Neuronal stem cell (in vitro differentiated cells): ENCODE results near the gene BSCL2.
"Not testable (repeated sequence)": the region's sequence is repeated elsewhere in the genome, so short reads cannot be mapped to it uniquely, and the experiment has no call there.

ENCODE experiments used
- DNase-seq: peaks from one replicate; pipeline ENCODE4 v3.0.0-alpha.2; 2013; ENCODE audit warnings: low spot score
- H2AFZ ChIP-seq: one replicate; pipeline ENCODE4 v1.6.1; 2013; ENCODE audit warnings: mild to moderate bottlenecking, low read length, inconsistent platforms
- H2AK5ac ChIP-seq: 2 replicates; pipeline ENCODE4 v1.6.1; 2013; ENCODE audit warnings: low read depth, mild to moderate bottlenecking, inconsistent platforms, low read length, moderate library complexity, mixed read lengths
- H2BK120ac ChIP-seq: 2 replicates; pipeline ENCODE4 v1.6.1; 2013; ENCODE audit warnings: low read depth, mild to moderate bottlenecking, inconsistent platforms, low read length, moderate library complexity, mixed read lengths
- H2BK12ac ChIP-seq: one replicate; pipeline ENCODE4 v1.6.1; 2013; ENCODE audit warnings: low read length, inconsistent platforms
- H2BK15ac ChIP-seq: 2 replicates; pipeline ENCODE4 v1.6.1; 2013; ENCODE audit warnings: mild to moderate bottlenecking, low read length, inconsistent platforms, mixed read lengths
- H2BK5ac ChIP-seq: one replicate; pipeline ENCODE4 v1.6.1; 2013; ENCODE audit warnings: inconsistent platforms, mild to moderate bottlenecking, low read length, moderate library complexity
- H3K14ac ChIP-seq: one replicate; pipeline ENCODE4 v1.6.1; 2013; ENCODE audit warnings: low read length, inconsistent platforms
- H3K18ac ChIP-seq: 2 replicates; pipeline ENCODE4 v1.6.1; 2013; ENCODE audit warnings: low read length, inconsistent platforms
- H3K23ac ChIP-seq: 2 replicates; pipeline ENCODE4 v1.6.1; 2013; ENCODE audit warnings: low read depth, mild to moderate bottlenecking, mixed read lengths, low read length, inconsistent platforms; ENCODE audit not compliant: poor library complexity
- H3K27ac ChIP-seq: replicated peaks from 3 replicates; pipeline ENCODE4 v1.5.1; 2013; ENCODE audit warnings: low read length, inconsistent platforms
- H3K27me3 ChIP-seq, 3 experiments: 2 replicates each; pipeline ENCODE4 v1.6.1; 2013; ENCODE audit warnings: low read length in 3 of 3, mild to moderate bottlenecking in 2 of 3, inconsistent platforms in 1 of 3, low read depth in 1 of 3, mixed read lengths in 1 of 3, moderate library complexity in 1 of 3; ENCODE audit not compliant: control insufficient read depth in 3 of 3, insufficient read depth in 3 of 3
- H3K36me3 ChIP-seq, 2 donors: replicated peaks in 1 of 2; 2 replicates each; pipeline ENCODE4 v1.6.1; 2013; ENCODE audit warnings: low read length in 2 of 2; ENCODE audit not compliant: control insufficient read depth in 2 of 2, insufficient read depth in 2 of 2
- H3K4ac ChIP-seq: 2 replicates; pipeline ENCODE4 v1.6.1; 2013; ENCODE audit warnings: inconsistent platforms, mild to moderate bottlenecking, low read length, moderate library complexity
- H3K4me1 ChIP-seq, 2 donors: 1 replicate in 1 of 2; 2 replicates in 1 of 2; pipeline ENCODE4 v1.6.1; 2013; ENCODE audit warnings: low read length in 2 of 2, low read depth in 1 of 2; ENCODE audit not compliant: control insufficient read depth in 2 of 2, insufficient read depth in 1 of 2
- H3K4me2 ChIP-seq: one replicate; pipeline ENCODE4 v1.6.1; 2013; ENCODE audit warnings: mild to moderate bottlenecking, low read length, inconsistent platforms; ENCODE audit not compliant: insufficient read depth, poor library complexity, severe bottlenecking
- H3K4me3 ChIP-seq, 2 donors: 2 replicates each; pipeline ENCODE4 v1.5.1; 2013; ENCODE audit warnings: low read length in 2 of 2, mild to moderate bottlenecking in 2 of 2, inconsistent platforms in 1 of 2, moderate library complexity in 1 of 2
- H3K79me1 ChIP-seq: one replicate; pipeline ENCODE4 v1.6.1; 2013; ENCODE audit warnings: low read depth, mild to moderate bottlenecking, inconsistent platforms, low read length, moderate library complexity
- H3K9ac ChIP-seq: one replicate; pipeline ENCODE4 v1.6.1; 2013; ENCODE audit warnings: mild to moderate bottlenecking, low read depth, low read length, inconsistent platforms; ENCODE audit not compliant: poor library complexity
- H3K9me3 ChIP-seq, 2 donors: replicated peaks in 1 of 2; 2 replicates each; pipeline versions ENCODE3 to v1.6.1; 2013; ENCODE audit warnings: low read length in 2 of 2, mild to moderate bottlenecking in 2 of 2, inconsistent platforms in 1 of 2, low read depth in 1 of 2, mixed read lengths in 1 of 2, moderate library complexity in 1 of 2; ENCODE audit not compliant: control insufficient read depth in 2 of 2, insufficient read depth in 1 of 2
- H4K8ac ChIP-seq: one replicate; pipeline ENCODE4 v1.6.1; 2013; ENCODE audit warnings: low read depth, mild to moderate bottlenecking, inconsistent platforms, low read length, moderate library complexity
- H4K91ac ChIP-seq: one replicate; pipeline ENCODE4 v1.6.1; 2013; ENCODE audit warnings: low read length, low read depth, mild to moderate bottlenecking, inconsistent platforms; ENCODE audit not compliant: poor library complexity
- WGBS, 2 donors: extraction: QIAGEN DNeasy Blood & Tissue Kit; methylation state at CpG; one replicate each; pipeline ENCODE4 v1.1.7; 2013; ENCODE audit warnings: missing lambda C conversion rate in 2 of 2, mixed read lengths in 1 of 2; ENCODE audit not compliant: insufficient read length in 2 of 2, insufficient replicate concordance in 1 of 2; ENCODE audit errors: extremely low coverage in 2 of 2; 5-methylcytosine and 5-hydroxymethylcytosine counted together

Gene BSCL2

GRCh38 chr11:62752994-62753735 is 45.9 kb upstream of the BSCL2 start:
- peak overlapping the region; percentile 11 for H2BK5ac ChIP-seq
- H3K14ac ChIP-seq, result no peak overlapping the region
- H4K91ac ChIP-seq, result no peak overlapping the region
- H2AK5ac ChIP-seq, result peak overlapping the region; percentile 53
- H3K9ac ChIP-seq, result peak overlapping the region; percentile 24
- no peak overlapping the region for H4K8ac ChIP-seq
- H2BK120ac ChIP-seq, result no peak overlapping the region
- no peaks in the 10 kb centered on the region for H3K9me3 ChIP-seq
- peak overlapping the region; percentile 44 for H3K23ac ChIP-seq
- H3K4me1 ChIP-seq, result peaks cover 4 to 5% of the 10 kb centered on the region in 2 donors
- no peak overlapping the region for H2BK12ac ChIP-seq
- WGBS, 2 donors, result no CpG with 5 or more reads among the region's 15 CpGs
- H2BK15ac ChIP-seq, result no peak overlapping the region
- H3K4ac ChIP-seq, result no peak overlapping the region
- H3K79me1 ChIP-seq, result peaks cover 11% of the 10 kb centered on the region
- no peaks in the 10 kb centered on the region for H3K27me3 ChIP-seq
- H2AFZ ChIP-seq, result peak overlapping the region; percentile 92
- peak overlapping the region in 1 of 2 donors; percentile 76 for H3K4me3 ChIP-seq
- peak overlapping the region; percentile 49 for H3K4me2 ChIP-seq
- DNase-seq, result no peak
- H3K18ac ChIP-seq, result peak overlapping the region; percentile 67
- peak overlapping the region; percentile 19 for H3K27ac ChIP-seq
- peaks cover 12 to 20% of the 10 kb centered on the region in 2 donors for H3K36me3 ChIP-seq

GRCh38 chr11:62752177-62752785 is 45.1 kb upstream of the BSCL2 start:
- H2AFZ ChIP-seq, result no peak overlapping the region
- H3K14ac ChIP-seq, result no peak overlapping the region
- H3K27me3 ChIP-seq, result no peaks in the 10 kb centered on the region
- H2BK120ac ChIP-seq, result no peak overlapping the region
- no CpG with 5 or more reads among the region's 14 CpGs for WGBS, 2 donors
- H2BK12ac ChIP-seq, result no peak overlapping the region
- H3K18ac ChIP-seq, result no peak overlapping the region
- no peaks in the 10 kb centered on the region for H3K9me3 ChIP-seq
- peaks cover 11% of the 10 kb centered on the region for H3K79me1 ChIP-seq
- H4K91ac ChIP-seq, result peak overlapping the region; percentile 59
- no peak overlapping the region for H4K8ac ChIP-seq
- H2AK5ac ChIP-seq, result no peak overlapping the region
- peaks cover 4 to 5% of the 10 kb centered on the region in 2 donors for H3K4me1 ChIP-seq
- H3K4me2 ChIP-seq, result no peak overlapping the region
- DNase-seq, result no peak
- no peak overlapping the region for H3K23ac ChIP-seq
- H3K36me3 ChIP-seq, result peaks cover 12 to 20% of the 10 kb centered on the region in 2 donors
- no peak overlapping the region for H2BK5ac ChIP-seq
- no peak overlapping the region for H3K9ac ChIP-seq
- H3K4ac ChIP-seq, result no peak overlapping the region
- H2BK15ac ChIP-seq, result no peak overlapping the region
- H3K4me3 ChIP-seq, result peak overlapping the region in 1 of 2 donors; percentile 39
- no peak overlapping the region for H3K27ac ChIP-seq

GRCh38 chr11:62749931-62750330 is 42.7 kb upstream of the BSCL2 start:
- H4K91ac ChIP-seq, H3K23ac ChIP-seq, H3K14ac ChIP-seq, H4K8ac ChIP-seq, DNase-seq, H3K4me3 ChIP-seq, H3K4ac ChIP-seq, H2AK5ac ChIP-seq, H3K4me1 ChIP-seq, H2AFZ ChIP-seq, H3K18ac ChIP-seq, H3K27me3 ChIP-seq, H3K9ac ChIP-seq, H2BK12ac ChIP-seq, H2BK15ac ChIP-seq, H3K27ac ChIP-seq, H2BK5ac ChIP-seq, H3K4me2 ChIP-seq, H2BK120ac ChIP-seq, H3K9me3 ChIP-seq: not testable (repeated sequence)
- Histone ChIP-seq H3K79me1 (peaks cover 11% of the 10 kb centered on the region), H3K36me3 (peaks cover 12 to 20% of the 10 kb centered on the region in 2 donors)
- no CpG with 5 or more reads among the region's 5 CpGs for WGBS, 2 donors

- Histone ChIP-seq H3K9me3 (no peaks in the 10 kb centered on the region), H3K79me1 (peaks cover 5% of the 10 kb centered on the region), H4K8ac (no peak overlapping the region), H3K9ac (no peak overlapping the region), H2AFZ (no peak overlapping the region), H3K14ac (no peak overlapping the region), H4K91ac (no peak overlapping the region), H3K27ac (no peak overlapping the region), H3K18ac (no peak overlapping the region), H2BK120ac (no peak overlapping the region), H3K4ac (no peak overlapping the region), H3K4me2 (no peak overlapping the region), H3K4me1 (no peaks in the 10 kb centered on the region), H3K27me3 (no peaks in the 10 kb centered on the region), H2BK12ac (no peak overlapping the region), H2AK5ac (no peak overlapping the region), H2BK5ac (no peak overlapping the region), H3K36me3 (peaks cover 8 to 13% of the 10 kb centered on the region in 2 donors), H3K23ac (no peak overlapping the region), H3K4me3 (no peak overlapping the region), H2BK15ac (no peak overlapping the region)
- no CpG with 5 or more reads among the region's 9 CpGs for WGBS, 2 donors
- DNase-seq, result no peak
Observed at GRCh38 chr11:62747475-62748160, 40.4 kb upstream of the BSCL2 start.
